Measurements from ENCODE around the gene STRIT1. TPM values are rescaled to one million over a fixed set of nuclear protein-coding genes. Genes with fewer than 3 reads are reported as not detected.

Gene STRIT1
- total and polyA plus RNA-seq, 9 of the 15 experiments (the other 6 are each of a cell fraction or from before 2014, with no cell fraction given), result not detected

- FAIRE-seq, result no peak
- Histone ChIP-seq H3K36me3 (ENCODE audit: control insufficient read depth, insufficient read depth, low read length) (no peaks in the 10 kb centered on the region; the same call in 2 of the 3 replicates), H3K9me3 (replicated peaks; ENCODE audit: control insufficient read depth, insufficient read depth, low read depth, low read length) (no peaks in the 10 kb centered on the region), H3K9me1 (ENCODE audit: control insufficient read depth, insufficient read depth, low read length) (no peaks in the 10 kb centered on the region), H3K4me2 (ENCODE audit: insufficient read depth, low read length) (peak overlapping the region; percentile 57; the same call in 1 of the 2 replicates), H3K4me3 (no peak overlapping the region), H3K27me3 (ENCODE audit: control insufficient read depth in 2 of 2, insufficient read depth in 2 of 2, low read length in 2 of 2) (no peaks in the 10 kb centered on the region), H3K27ac (ENCODE audit: extremely low read depth, low read depth, low read length) (peak overlapping the region; percentile 82), H4K20me1 (replicated peaks; ENCODE audit: control insufficient read depth, insufficient read depth, low read length) (no peaks in the 10 kb centered on the region), H3K4me1 (replicated peaks in 1 of 2; ENCODE audit: control insufficient read depth in 2 of 2, insufficient read depth in 2 of 2, low read length in 2 of 2) (peaks cover 0 to 21% of the 10 kb centered on the region in 2 experiments; a peak in 4 of 5 replicates), H3K79me2 (ENCODE audit: control insufficient read depth, insufficient read depth, low read length) (no peaks in the 10 kb centered on the region), H3K9ac (ENCODE audit: insufficient read depth in 1 of 2, low read depth in 2 of 2, low read length in 2 of 2) (peak overlapping the region in 1 of 2 experiments; percentile 47; a peak in 2 of 4 replicates), H2AFZ (ENCODE audit: low read depth, low read length) (peak overlapping the region; percentile 72)
- ChIA-PET POLR2A (interaction anchor here (1.8 kb wide), 1 partner anchor 10 kb away, joined by 5 read pairs; the partner anchor contains the start of gene STRIT1), CTCF (ENCODE audit: low intra/inter-chr PET ratio) (no interaction called here)
- BruUV-seq (replicated peaks), result no TSS peak
- in situ Hi-C loops (cut with MboI) (no loop called here), intact Hi-C loops (cut with micrococcal nuclease) (no loop called here)
- no peak for ATAC-seq
- WGBS (ENCODE audit: insufficient coverage, low coverage, missing lambda C conversion rate), result 70% methylated on average over 8 of the region's 8 CpGs
- DNase-seq (ENCODE audit: extremely low read depth in 1 of 4, low spot score in 3 of 4), result no peak
- peak in 1 of 2 experiments; percentile 87; a peak in 2 of 4 replicates for TF ChIP-seq TEAD1 (CRISPR knock-in tag; IDR thresholded peaks at IDR 0.05)
- no peak for TF ChIP-seq ETS2 (tag; IDR thresholded peaks at IDR 0.05; ENCODE audit: borderline replicate concordance, poor library complexity, severe bottlenecking)
- no peak for TF ChIP-seq RBM25 (IDR thresholded peaks at IDR 0.05; ENCODE audit: low read depth, low read length, severe bottlenecking)
- no peak for TF ChIP-seq REST (IDR thresholded peaks at IDR 0.05; ENCODE audit: borderline replicate concordance)
- TF ChIP-seq REST (CRISPR knock-in tag; IDR thresholded peaks at IDR 0.05; ENCODE audit: low read depth), result no peak
- no peak for TF ChIP-seq PHF8 (IDR thresholded peaks at IDR 0.05; ENCODE audit: borderline replicate concordance, low read length)
- no peak for TF ChIP-seq SPI1 (IDR thresholded peaks at IDR 0.05; ENCODE audit: borderline replicate concordance, low read depth, low read length)
- TF ChIP-seq PML (IDR thresholded peaks at IDR 0.05; ENCODE audit: low read length), result 0 out of 2 replicates have a peak, but pooled peaks have one; percentile 8
- TF ChIP-seq CBX1 (IDR thresholded peaks at IDR 0.05; ENCODE audit: low read depth), result no peak
- peak; percentile 96 for TF ChIP-seq DMBX1 (CRISPR knock-in tag; IDR thresholded peaks at IDR 0.05; ENCODE audit: borderline replicate concordance)
- no peak for TF ChIP-seq PURB (CRISPR knock-in tag; IDR thresholded peaks at IDR 0.05; ENCODE audit: low read depth)
- no peak for TF ChIP-seq CBX5 (IDR thresholded peaks at IDR 0.05; ENCODE audit: borderline replicate concordance, low read depth)
- TF ChIP-seq NR2C1 (IDR thresholded peaks at IDR 0.05), result no peak; the same call in 1 of the 2 replicates
- peak; percentile 61 for TF ChIP-seq NR2C1 (tag; IDR thresholded peaks at IDR 0.05)
These were observed 10.1 kb downstream of the STRIT1 start for GRCh38 chr3:155283092-155284056.
